ENCODE results near the gene COL18A1.
"Not testable (repeated sequence)": the region's sequence is repeated elsewhere in the genome, so short reads cannot be mapped to it uniquely, and the experiment has no call there.

COL18A1 gene

GRCh38 chr21:45522381-45522780 lies 117.4 kb downstream of the COL18A1 start:
- DNase-seq (ENCODE audit: low read depth), result no peak

- no peak for DNase-seq (ENCODE audit: low read depth)
Measured at GRCh38 chr21:45522986-45523385, 118.0 kb downstream of the COL18A1 start.

GRCh38 chr21:45523411-45524101 lies 118.6 kb downstream of the COL18A1 start:
- DNase-seq (ENCODE audit: low read depth), result no peak

- DNase-seq (ENCODE audit: low read depth), result no peak
Measured at GRCh38 chr21:45524756-45525152, 119.8 kb downstream of the COL18A1 start.

- no peak for DNase-seq (ENCODE audit: low read depth)
Measured at GRCh38 chr21:45525153-45525909, 120.4 kb downstream of the COL18A1 start.

- DNase-seq (ENCODE audit: low read depth), result no peak
Measured at GRCh38 chr21:45525910-45526306, 120.9 kb downstream of the COL18A1 start.

GRCh38 chr21:45527151-45527999 lies 122.4 kb downstream of the COL18A1 start:
- not testable (repeated sequence) for DNase-seq (ENCODE audit: low read depth)

- no peak for DNase-seq (ENCODE audit: low read depth)
Measured at GRCh38 chr21:45528028-45528705, 123.2 kb downstream of the COL18A1 start.

- DNase-seq (ENCODE audit: low read depth), result no peak
Measured at GRCh38 chr21:45528981-45529784, 124.2 kb downstream of the COL18A1 start.

GRCh38 chr21:45529785-45530422 lies 124.9 kb downstream of the COL18A1 start:
- DNase-seq (ENCODE audit: low read depth), result no peak

- no peak for DNase-seq (ENCODE audit: low read depth)
Measured at GRCh38 chr21:45530423-45531113, 125.6 kb downstream of the COL18A1 start.

- DNase-seq (ENCODE audit: low read depth), result not testable (repeated sequence)
Measured at GRCh38 chr21:45531114-45531392, 126.1 kb downstream of the COL18A1 start.

- no peak for DNase-seq (ENCODE audit: low read depth)
Measured at GRCh38 chr21:45531393-45532215, 126.6 kb downstream of the COL18A1 start.

- no peak for DNase-seq (ENCODE audit: low read depth)
Measured at GRCh38 chr21:45532826-45533360, 127.9 kb downstream of the COL18A1 start.

GRCh38 chr21:45533361-45533845 lies 128.4 kb downstream of the COL18A1 start:
- no peak for DNase-seq (ENCODE audit: low read depth)

- no peak for DNase-seq (ENCODE audit: low read depth)
Measured at GRCh38 chr21:45533846-45534635, 129.1 kb downstream of the COL18A1 start.

- DNase-seq (ENCODE audit: low read depth), result no peak
Measured at GRCh38 chr21:45534636-45535331, 129.8 kb downstream of the COL18A1 start.
